Islet precursor cell (in vitro differentiated cells): Measurements from ENCODE around the gene MSRB2.
"Not testable (repeated sequence)": the region's sequence is repeated elsewhere in the genome, so short reads cannot be mapped to it uniquely, and the experiment has no call there.

Source experiments
- DNase-seq: peaks from one replicate; pipeline ENCODE4 v3.0.0-alpha.2; 2018

The MSRB2 gene

GRCh38 chr10:23070092-23070912 is 25.1 kb upstream of the MSRB2 start:
- DNase-seq = not testable (repeated sequence)

GRCh38 chr10:23070913-23071218 is 24.5 kb upstream of the MSRB2 start:
- no peak for DNase-seq

GRCh38 chr10:23072593-23072992 is 22.8 kb upstream of the MSRB2 start:
- DNase-seq = not testable (repeated sequence)

GRCh38 chr10:23073527-23073926 is 21.9 kb upstream of the MSRB2 start:
- peak; percentile 74 for DNase-seq

GRCh38 chr10:23075672-23076071 is 19.7 kb upstream of the MSRB2 start:
- no peak for DNase-seq

GRCh38 chr10:23078114-23078513 is 17.3 kb upstream of the MSRB2 start:
- no peak for DNase-seq

- no peak for DNase-seq
These were observed 15.7 kb upstream of the MSRB2 start for GRCh38 chr10:23079700-23080099.

- DNase-seq = no peak
These were observed 15.1 kb upstream of the MSRB2 start for GRCh38 chr10:23080262-23080661.

- no peak for DNase-seq
These were observed 14.1 kb upstream of the MSRB2 start for GRCh38 chr10:23081221-23081750.

GRCh38 chr10:23081891-23082290 is 13.5 kb upstream of the MSRB2 start:
- no peak for DNase-seq

GRCh38 chr10:23088609-23089008 is 6.8 kb upstream of the MSRB2 start:
- no peak for DNase-seq

- DNase-seq = no peak
These were observed 484 bp upstream of the MSRB2 start for GRCh38 chr10:23094786-23095403.

GRCh38 chr10:23095966-23096801 is 805 bp downstream of the MSRB2 start:
- no peak for DNase-seq

- no peak for DNase-seq
These were observed 1.6 kb downstream of the MSRB2 start for GRCh38 chr10:23096802-23097549.

- DNase-seq = no peak
These were observed 3.7 kb downstream of the MSRB2 start for GRCh38 chr10:23099079-23099478.

GRCh38 chr10:23099816-23100215 is 4.4 kb downstream of the MSRB2 start:
- DNase-seq = no peak

GRCh38 chr10:23100331-23101030 is 5.1 kb downstream of the MSRB2 start:
- DNase-seq = no peak

- no peak for DNase-seq
These were observed 11.1 kb downstream of the MSRB2 start for GRCh38 chr10:23106331-23107072.

- no peak for DNase-seq
These were observed 15.5 kb downstream of the MSRB2 start for GRCh38 chr10:23110722-23111516.

- DNase-seq = no peak
These were observed 16.3 kb downstream of the MSRB2 start for GRCh38 chr10:23111517-23112286.
